GM18867 (cell line): ENCODE results near the gene CHRNA4.
"Not testable (repeated sequence)": the region's sequence is repeated elsewhere in the genome, so short reads cannot be mapped to it uniquely, and the experiment has no call there.

ENCODE experiments used
- ATAC-seq: cut with Tn5 transposase; IDR thresholded peaks from one replicate; pipeline ENCODE4 v1.9.1; 2021; ENCODE audit warnings: mild to moderate bottlenecking, moderate library complexity; ENCODE audit not compliant: unreplicated experiment

Gene CHRNA4

DNA sequence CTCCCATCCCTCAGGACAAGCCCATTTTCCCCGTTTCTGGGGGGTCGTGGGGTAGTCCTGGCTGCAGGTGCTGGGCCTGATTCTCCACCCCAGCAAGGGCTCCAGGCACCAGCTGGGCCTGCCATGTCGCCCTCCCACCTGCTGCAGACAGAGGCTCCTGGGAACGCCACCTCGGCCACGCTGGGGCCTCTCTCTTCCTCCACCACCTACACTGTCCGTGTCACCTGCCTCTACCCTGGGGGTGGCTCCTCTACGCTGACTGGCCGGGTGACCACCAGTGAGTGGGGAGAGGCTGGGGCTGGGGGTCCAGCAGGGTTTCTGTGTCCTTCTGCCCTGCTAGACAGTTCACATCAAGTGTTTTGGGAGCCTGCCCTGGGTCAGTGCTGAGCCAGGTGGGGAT, 48.9 kb downstream of the CHRNA4 start:
- ATAC-seq: no peak

- no peak for ATAC-seq
These were observed 49.3 kb downstream of the CHRNA4 start for GRCh38 chr20:63311833-63312243.

DNA sequence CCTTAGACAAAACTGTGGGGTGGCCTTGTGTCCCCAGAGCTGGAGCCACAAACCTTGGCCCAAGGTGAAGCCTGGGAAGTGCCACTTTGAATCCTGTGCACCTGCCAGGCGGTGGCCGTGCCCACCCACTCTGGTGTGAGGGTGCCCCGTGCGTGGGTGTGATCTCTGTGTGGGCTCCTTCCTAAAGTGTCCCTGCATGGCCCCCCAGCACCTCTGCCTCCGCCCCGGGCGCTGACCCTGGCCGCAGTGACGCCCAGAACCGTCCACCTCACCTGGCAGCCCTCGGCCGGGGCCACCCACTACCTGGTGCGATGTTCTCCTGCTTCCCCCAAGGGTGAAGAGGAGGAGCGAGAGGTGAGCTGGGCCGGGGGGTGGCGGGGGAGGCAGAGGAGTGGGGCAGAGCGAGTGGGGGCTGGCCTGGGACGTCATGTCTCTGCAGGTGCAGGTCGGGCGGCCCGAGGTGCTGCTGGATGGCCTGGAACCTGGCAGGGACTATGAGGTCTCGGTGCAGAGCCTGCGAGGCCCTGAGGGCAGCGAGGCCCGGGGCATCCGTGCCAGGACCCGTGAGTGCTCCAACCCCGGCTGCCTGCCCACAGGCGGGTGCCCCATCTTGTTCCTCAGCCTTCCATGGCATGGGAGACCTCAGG, 49.8 kb downstream of the CHRNA4 start:
- no peak for ATAC-seq

DNA sequence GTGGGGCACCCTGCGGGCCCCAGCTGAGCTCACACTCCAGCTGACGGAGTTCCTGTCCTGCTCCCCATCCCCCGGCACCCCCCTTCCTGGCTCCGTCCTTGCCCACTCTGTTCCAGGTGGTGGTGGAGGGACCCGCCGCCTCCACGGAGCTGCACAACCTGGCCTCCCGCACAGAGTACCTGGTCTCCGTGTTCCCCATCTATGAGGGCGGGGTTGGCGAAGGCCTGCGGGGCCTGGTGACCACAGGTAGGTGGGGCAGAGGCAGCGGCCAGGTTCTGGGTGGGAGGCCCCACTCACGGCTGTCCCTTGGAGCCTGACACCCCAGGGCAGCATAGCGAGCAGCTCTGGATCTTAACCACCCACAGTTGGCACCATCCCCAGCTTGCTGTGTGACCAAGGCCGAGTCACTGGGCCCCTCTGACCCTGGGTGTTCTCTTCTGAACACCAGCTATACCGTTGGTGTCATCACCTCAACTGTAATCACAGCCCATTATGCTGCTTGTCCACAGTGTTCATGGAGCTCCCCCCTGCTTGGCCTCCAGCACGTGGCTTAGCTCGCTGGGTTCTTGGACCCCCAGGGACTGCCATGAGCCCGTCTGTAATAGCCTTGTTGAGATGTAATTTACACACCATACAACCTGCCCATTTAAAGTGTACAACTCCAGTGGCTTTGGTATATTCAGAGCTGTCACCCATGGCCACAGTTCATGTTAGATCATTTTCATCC, 50.7 kb downstream of the CHRNA4 start:
- ATAC-seq: no peak

- ATAC-seq: no peak
These were observed 51.7 kb downstream of the CHRNA4 start for GRCh38 chr20:63309261-63310071.

GRCh38 chr20:63308218-63308911, 52.8 kb downstream of the CHRNA4 start:
- ATAC-seq: no peak

DNA sequence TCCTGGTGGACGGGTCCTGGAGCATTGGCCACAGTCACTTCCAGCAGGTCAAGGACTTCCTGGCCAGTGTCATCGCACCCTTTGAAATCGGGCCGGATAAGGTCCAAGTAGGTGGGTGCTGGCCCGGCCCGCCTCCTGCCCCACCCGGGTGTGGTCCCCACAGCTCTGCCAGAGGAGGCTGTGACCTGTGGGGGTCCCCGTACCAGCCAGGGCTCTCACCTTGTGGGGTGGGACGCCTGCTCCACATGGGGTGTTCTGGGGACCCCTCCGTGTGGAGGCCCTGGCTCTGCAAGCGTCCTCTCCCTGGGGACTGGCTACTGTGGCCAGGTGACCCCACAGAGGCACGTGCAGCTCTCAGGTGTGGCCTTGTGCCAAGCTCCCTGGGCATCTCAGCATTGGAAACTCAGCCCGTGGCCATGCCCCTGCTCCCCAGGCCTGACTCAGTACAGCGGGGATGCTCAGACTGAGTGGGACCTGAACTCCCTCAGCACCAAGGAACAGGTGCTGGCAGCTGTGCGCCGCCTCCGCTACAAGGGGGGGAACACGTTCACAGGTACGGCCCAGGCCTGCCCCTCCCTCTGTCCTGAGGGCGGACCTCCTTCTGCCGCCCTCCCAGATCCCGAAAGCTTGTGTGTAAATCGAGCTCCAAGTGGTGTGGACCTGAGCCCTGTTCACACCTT, 53.5 kb downstream of the CHRNA4 start:
- ATAC-seq: no peak

DNA sequence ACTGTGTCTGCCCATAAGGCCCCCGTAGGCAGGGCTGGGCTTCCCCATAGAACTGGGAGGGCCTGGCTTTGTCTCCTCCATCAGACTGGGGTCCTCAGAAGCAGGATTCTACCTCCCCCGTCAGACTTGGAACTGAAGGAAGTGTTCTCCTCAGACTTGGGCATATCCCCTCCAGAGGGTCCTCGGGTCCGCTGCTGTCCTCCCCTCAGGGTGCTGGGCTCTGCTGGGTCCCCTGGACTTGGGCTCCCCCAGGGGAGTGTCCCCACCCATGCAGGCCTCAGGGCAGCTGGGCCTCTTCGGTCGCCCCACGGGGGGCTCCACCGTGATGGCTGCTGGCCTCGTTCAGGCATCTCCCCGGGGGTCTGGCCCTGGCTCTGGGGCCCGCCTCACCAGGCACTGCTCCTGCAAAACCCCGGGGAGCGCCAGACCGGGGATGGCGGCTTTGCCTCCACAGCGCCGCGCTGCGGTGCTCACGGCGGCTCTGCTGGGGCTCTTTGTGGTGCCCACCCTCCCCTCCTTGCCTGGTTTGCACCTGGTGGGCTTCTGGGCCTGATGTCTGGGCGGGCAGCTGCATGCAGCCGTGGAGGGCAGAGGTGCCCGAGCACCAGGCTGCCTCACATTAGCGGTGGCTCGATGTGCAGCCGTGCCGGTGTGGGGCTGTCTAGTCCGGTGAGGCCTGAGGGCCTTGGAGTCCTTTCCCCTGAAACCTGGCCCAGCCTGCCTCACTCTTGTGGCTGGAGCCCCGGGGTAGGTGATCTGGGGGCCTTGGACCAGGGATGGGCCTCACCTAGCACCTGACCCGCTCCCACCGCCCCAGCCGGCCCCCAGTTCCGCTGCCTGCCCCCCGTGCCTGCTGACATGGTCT, 54.2 kb downstream of the CHRNA4 start:
- no peak for ATAC-seq

DNA sequence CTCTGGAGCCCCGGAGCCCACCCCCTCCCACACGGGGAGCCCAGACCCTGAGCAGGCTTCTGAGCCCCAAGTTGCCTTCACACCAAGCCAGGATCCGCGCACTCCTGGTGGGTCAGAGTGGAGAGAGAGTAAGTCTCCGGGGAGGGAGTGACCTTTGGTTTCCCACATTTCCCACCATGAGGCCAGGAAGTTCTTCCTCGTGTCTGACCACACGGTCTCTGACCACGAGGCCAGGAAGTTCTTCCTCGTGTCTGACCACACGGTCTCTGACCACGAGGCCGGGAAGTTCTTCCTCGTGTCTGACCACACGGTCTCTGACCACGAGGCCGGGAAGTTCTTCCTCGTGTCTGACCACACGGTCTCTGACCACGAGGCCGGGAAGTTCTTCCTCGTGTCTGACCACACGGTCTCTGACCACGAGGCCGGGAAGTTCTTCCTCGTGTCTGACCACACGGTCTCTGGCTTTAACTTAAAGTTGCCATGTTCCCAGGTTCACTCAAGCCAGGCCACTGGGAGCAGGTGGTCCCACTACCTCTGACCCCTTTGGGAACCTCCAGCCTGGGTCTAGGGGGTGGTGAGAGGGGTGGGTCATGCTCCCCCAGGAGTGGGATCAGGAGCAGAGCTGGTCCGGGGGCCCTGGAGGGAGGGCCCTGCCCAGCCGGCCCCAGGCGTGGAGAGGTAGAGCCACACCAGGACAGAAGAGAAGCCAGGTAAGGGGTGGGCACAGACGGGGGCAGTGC, 55.0 kb downstream of the CHRNA4 start:
- not testable (repeated sequence) for ATAC-seq

DNA sequence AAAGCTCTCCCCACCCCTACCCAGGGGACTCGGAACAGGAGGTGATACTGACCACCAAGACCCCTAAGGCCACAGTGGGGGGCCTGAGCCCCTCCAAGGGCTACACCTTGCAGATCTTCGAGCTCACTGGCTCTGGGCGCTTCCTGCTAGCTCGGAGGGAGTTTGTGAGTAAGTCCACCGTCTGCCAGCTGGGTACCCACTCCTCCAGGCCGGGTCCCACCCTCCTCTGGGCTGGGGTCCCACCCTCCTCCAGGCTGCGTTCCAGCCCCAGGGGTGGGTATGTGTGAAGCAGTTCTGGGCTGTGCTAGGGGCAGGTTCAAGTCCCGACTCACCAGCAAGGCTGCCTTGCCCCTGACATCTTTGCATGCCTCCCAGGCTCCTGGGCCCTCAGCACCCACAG, 55.8 kb downstream of the CHRNA4 start:
- ATAC-seq: no peak

GRCh38 chr20:63303095-63303666, 58.0 kb downstream of the CHRNA4 start:
- no peak for ATAC-seq

- ATAC-seq: no peak
These were observed 59.5 kb downstream of the CHRNA4 start for GRCh38 chr20:63301671-63302070.

DNA sequence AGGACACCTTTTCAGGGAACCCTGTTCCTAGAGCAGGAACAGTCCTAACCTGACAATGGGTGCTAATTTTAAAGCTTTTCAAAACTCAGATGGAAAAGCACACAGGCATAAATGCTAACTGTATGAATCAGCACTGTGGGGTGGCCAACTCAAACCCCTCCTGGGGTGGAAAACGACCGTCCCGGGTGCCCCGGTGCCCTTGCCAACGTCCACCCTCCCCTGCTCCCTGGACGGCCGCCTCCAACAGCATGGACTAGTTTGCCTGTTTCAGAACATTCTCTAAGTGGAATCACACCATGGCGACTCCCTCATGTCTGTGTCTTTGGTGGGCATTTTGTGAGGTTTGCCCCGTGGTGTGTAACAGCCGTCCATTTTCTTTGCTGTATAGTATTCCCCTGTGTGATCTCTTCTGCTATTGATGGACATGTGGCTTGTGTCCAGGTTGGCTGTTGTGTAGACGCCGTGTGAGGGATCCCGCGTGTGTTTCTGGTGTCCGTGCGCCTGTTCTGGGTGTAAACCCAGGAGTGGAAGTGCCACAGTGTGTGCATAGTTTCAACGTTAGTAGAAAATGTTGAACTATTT, 62.3 kb downstream of the CHRNA4 start:
- ATAC-seq: no peak

- no peak for ATAC-seq
These were observed 63.2 kb downstream of the CHRNA4 start for GRCh38 chr20:63297796-63298572.

DNA sequence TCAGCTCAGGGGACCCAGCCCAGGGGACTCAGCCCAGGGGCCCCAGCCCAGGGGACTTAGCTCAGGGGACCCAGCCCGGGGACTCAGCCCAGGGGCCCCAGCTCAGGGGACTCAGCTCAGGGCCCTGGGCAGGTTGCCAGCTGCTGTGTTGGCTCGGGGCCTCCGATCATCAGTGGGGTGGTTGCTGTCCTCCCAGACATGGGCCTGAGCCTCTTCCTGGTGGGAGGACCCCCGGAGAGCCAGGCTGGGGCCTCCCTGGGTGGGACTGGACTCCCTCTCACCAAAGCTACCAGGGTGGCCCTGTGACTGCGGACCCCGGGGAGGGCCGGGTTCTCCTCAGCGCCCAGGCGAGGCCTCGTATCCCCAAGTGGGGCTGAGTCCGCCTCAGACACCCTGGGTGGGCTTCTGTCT, 63.8 kb downstream of the CHRNA4 start:
- no peak for ATAC-seq

GRCh38 chr20:63296531-63297299, 64.4 kb downstream of the CHRNA4 start:
- no peak for ATAC-seq

- ATAC-seq: no peak
These were observed 65.3 kb downstream of the CHRNA4 start for GRCh38 chr20:63295846-63296245.
